ENCODE measurements around the gene TMEM92.
A peak's percentile ranks its signal among the peaks of the same experiment; 100 is the strongest.

The TMEM92 gene

DNA sequence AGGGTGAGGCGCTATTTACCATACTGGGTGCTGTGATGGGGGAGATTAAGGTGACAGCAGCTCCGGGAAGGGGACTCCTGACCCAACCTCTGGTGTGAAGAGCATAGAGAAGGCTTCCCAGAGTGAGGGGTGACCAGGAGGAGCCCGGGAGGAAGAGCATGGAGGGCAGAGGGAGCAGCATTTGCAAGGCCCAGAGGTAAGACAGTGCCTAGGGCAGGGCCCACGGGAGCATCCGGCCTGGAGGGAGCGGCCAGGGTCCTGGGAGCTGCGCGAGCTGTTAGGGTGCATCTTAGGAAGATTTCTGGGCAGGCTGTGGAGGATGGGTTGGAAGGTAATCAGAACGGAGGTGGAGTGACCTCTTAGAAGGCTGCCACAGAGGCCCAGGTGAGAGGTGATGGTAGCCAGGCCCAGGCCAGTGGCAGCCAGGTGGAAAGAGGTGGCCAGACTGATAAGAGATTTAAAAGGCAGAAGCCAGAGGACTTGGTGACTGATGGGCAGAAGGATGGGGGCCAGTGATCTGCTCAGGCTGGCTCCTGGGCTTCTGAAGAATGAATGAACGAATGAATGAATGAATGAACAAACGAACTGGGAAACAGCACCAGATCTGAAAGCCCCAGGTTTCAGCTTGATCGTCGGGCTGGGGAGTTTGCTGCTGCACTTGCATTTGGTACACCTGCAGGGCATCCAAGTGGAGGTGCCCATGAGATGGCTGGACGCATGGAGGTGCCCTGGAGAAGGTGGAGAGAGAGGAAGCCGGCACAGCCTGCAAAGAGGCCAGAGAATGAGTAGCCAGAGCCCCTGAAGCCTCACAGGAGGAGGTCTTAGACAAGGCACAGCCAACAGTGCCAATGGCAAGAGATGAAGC lies 13.0 kb upstream of the TMEM92 start:
- DNase-seq (ENCODE audit: low read depth) = no peak
- no peak overlapping the region for H3K4me3 ChIP-seq (ENCODE audit: low read depth, low read length)
- no peak for TF ChIP-seq CTCF (IDR thresholded peaks at IDR 0.05; ENCODE audit: control insufficient read depth, extremely low read depth, insufficient read depth)

DNA sequence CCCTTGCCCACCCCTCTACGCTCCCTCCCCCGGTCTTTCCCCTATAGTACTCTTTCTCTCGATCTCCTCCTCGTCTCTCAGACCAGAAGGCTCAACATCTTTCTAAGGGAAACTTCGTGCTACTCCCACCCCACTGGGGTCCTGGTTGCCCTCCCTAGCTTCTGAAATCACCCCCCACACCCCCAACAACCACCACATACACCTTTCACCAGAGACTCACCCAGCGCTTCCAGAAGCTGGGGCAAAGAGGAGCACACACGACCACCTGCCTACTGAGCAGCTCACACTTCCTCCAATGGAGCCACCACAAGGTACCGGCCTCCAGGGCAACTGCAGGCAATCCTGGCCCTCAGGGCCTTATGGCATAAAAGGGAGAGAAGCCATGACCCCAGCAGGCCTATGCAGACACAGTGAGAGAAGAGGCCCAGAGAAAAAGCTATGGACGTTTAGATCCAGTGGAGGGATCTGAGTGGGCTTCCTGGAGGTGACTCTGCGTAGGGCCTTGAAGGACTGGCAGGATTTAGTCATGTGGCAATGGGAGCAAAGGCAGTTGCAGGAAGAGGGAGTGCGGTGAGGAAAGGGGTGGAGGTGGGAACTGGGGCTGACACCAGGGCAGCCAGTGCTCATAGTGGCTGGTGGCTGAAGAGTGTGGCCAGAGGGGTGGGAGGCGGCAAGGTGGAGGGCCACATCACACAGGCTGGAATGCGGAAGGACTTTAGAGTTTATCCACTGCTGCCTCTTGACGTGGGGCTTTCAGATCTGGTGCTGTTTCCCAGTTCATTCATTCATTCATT lies 12.1 kb upstream of the TMEM92 start:
- H3K4me3 ChIP-seq (ENCODE audit: low read depth, low read length) = no peak overlapping the region
- DNase-seq (ENCODE audit: low read depth) = no peak
- TF ChIP-seq CTCF (IDR thresholded peaks at IDR 0.05; ENCODE audit: control insufficient read depth, extremely low read depth, insufficient read depth) = no peak

- DNase-seq (ENCODE audit: low read depth) = no peak
- H3K4me3 ChIP-seq (ENCODE audit: low read depth, low read length) = no peak overlapping the region
- no peak for TF ChIP-seq CTCF (IDR thresholded peaks at IDR 0.05; ENCODE audit: control insufficient read depth, extremely low read depth, insufficient read depth)
These were observed 10.7 kb upstream of the TMEM92 start for GRCh38 chr17:50263331-50264262.

GRCh38 chr17:50264263-50265113 lies 9.8 kb upstream of the TMEM92 start:
- DNase-seq (ENCODE audit: low read depth) = no peak
- TF ChIP-seq CTCF (IDR thresholded peaks at IDR 0.05; ENCODE audit: control insufficient read depth, extremely low read depth, insufficient read depth) = no peak
- no peak overlapping the region for H3K4me3 ChIP-seq (ENCODE audit: low read depth, low read length)

DNA sequence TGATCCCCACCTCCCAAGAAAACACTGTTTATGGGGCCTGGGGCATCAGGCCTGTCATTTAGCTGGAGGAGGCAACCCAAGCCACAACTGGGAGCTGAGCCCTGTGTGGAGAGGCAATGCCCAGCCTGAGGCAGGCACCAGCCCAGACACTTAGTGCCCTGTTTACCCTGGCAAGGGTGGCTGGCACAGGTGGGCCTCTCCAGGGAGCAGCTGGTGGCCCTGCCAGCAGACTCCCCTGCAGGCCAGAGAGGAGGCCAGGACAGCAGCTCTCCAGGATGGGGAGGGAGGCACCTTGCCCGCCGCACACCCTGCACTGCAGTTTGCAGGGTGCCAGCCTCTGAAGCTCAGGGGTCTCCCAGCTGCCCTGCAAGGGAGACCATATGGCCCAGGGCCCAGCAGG lies 9.1 kb upstream of the TMEM92 start:
- DNase-seq (ENCODE audit: low read depth) = peak; percentile 39
- H3K4me3 ChIP-seq (ENCODE audit: low read depth, low read length) = no peak overlapping the region
- no peak for TF ChIP-seq CTCF (IDR thresholded peaks at IDR 0.05; ENCODE audit: control insufficient read depth, extremely low read depth, insufficient read depth)
